ENCODE results near the gene UCN2.

DNA sequence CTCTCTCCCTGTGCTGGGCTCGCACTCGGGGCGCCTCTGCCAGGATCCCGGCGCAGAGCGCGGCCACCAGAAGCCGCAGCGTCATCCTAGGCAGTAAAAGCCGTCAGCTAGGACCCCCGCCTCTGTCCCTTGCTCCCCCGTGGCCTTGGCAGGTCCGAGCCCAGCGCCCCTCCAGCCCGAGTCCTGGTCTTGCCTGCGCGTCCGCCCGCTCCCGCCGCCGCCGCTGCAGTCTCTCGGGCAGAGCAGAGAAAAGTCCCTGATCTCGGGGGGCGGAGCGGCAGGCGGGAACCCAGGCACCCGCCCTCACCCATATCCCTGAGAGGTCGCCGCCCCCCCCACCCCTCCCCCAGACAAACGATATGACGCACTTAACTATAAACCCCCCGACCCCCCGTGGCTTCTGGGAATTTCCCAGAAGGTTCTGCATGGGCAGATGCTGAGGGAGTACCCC lies 31.5 kb upstream of the UCN2 start, which contains the start of gene COL7A1:
- TF ChIP-seq, protein P1, sequence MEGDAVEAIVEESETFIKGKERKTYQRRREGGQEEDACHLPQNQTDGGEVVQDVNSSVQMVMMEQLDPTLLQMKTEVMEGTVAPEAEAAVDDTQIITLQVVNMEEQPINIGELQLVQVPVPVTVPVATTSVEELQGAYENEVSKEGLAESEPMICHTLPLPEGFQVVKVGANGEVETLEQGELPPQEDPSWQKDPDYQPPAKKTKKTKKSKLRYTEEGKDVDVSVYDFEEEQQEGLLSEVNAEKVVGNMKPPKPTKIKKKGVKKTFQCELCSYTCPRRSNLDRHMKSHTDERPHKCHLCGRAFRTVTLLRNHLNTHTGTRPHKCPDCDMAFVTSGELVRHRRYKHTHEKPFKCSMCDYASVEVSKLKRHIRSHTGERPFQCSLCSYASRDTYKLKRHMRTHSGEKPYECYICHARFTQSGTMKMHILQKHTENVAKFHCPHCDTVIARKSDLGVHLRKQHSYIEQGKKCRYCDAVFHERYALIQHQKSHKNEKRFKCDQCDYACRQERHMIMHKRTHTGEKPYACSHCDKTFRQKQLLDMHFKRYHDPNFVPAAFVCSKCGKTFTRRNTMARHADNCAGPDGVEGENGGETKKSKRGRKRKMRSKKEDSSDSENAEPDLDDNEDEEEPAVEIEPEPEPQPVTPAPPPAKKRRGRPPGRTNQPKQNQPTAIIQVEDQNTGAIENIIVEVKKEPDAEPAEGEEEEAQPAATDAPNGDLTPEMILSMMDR (IDR thresholded peaks at IDR 0.05) = no peak
- TF ChIP-seq POLR2A (IDR thresholded peaks at IDR 0.05) = no peak

Data from testis (tissue), 2 donors.